RWPE2 (cell line): ENCODE results near the gene CPM.

Experiments
- ATAC-seq: fragments of 200-7000 bp; cut with Tn5 transposase; 3 replicates; pipeline ENCODE4 v1.9.1; 2021; ENCODE audit warnings: low read depth
- DNase-seq: peaks from one replicate; pipeline ENCODE4 v3.0.0-alpha.2; 2020; ENCODE audit warnings: low spot score
- H3K27ac ChIP-seq: fragments of 450-650 bp; 2 replicates; pipeline ENCODE4 v1.5.1; 2017; ENCODE audit warnings: mild to moderate bottlenecking; ENCODE audit not compliant: poor library complexity, severe bottlenecking
- H3K27me3 ChIP-seq: fragments of 250-450 bp; sonication (Bioruptor Pico); 2 replicates; pipeline ENCODE4 v1.5.1; 2021; ENCODE audit warnings: mild to moderate bottlenecking, moderate library complexity; ENCODE audit not compliant: insufficient read depth, poor library complexity, severe bottlenecking
- H3K36me3 ChIP-seq: fragments of 250-450 bp; sonication (Bioruptor Pico); 2 replicates; pipeline ENCODE4 v1.5.1; 2020; ENCODE audit warnings: low read depth, mild to moderate bottlenecking, moderate library complexity
- H3K4me1 ChIP-seq: fragments of 250-450 bp; sonication (Bioruptor Pico); 2 replicates; pipeline ENCODE4 v1.5.1; 2021; ENCODE audit warnings: mild to moderate bottlenecking, moderate library complexity; ENCODE audit not compliant: insufficient read depth, poor library complexity, severe bottlenecking
- H3K4me3 ChIP-seq: fragments of 250-450 bp; sonication (Bioruptor Pico); 2 replicates; pipeline ENCODE4 v1.5.1; 2021; ENCODE audit warnings: mild to moderate bottlenecking, moderate library complexity; ENCODE audit not compliant: severe bottlenecking
- H3K9me3 ChIP-seq: fragments of 250-450 bp; sonication (Bioruptor Pico); 2 replicates; pipeline ENCODE4 v1.5.1; 2021; ENCODE audit warnings: mild to moderate bottlenecking, moderate library complexity; ENCODE audit not compliant: severe bottlenecking
- TF ChIP-seq, protein P1 (sequence below): fragments of 450-650 bp; IDR thresholded peaks from one replicate; pipeline ENCODE4 v1.5.1; 2017; ENCODE audit warnings: mild to moderate bottlenecking, moderate library complexity; ENCODE audit not compliant: poor library complexity, severe bottlenecking

The CPM gene

DNA sequence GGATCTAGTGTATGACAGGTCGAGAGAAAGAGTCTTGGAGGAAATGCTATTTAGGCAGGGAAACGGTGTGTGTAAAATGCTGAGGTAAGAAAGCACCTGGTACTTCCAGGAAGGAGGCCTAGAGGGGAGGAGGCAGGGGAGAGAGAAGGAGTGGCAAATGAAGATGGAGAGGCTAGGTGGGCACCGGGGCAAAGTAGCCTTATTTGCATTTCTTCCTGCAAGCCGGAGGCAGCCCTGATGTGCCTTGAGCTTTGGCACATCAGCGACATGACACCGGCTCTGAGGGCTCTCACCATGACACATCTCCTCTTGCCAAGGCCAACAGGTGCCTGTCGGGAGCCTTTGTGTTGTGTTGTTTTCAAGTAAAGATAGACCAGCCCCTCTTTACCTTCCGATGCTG lies 61.6 kb downstream of the CPM start:
- ATAC-seq = no peak
- H3K27ac ChIP-seq = no peak overlapping the region
- no peaks in the 10 kb centered on the region for H3K4me1 ChIP-seq
- no peaks in the 10 kb centered on the region for H3K27me3 ChIP-seq
- DNase-seq = no peak
- no peaks in the 10 kb centered on the region for H3K36me3 ChIP-seq
- H3K4me3 ChIP-seq = no peak overlapping the region
- TF ChIP-seq, protein P1, sequence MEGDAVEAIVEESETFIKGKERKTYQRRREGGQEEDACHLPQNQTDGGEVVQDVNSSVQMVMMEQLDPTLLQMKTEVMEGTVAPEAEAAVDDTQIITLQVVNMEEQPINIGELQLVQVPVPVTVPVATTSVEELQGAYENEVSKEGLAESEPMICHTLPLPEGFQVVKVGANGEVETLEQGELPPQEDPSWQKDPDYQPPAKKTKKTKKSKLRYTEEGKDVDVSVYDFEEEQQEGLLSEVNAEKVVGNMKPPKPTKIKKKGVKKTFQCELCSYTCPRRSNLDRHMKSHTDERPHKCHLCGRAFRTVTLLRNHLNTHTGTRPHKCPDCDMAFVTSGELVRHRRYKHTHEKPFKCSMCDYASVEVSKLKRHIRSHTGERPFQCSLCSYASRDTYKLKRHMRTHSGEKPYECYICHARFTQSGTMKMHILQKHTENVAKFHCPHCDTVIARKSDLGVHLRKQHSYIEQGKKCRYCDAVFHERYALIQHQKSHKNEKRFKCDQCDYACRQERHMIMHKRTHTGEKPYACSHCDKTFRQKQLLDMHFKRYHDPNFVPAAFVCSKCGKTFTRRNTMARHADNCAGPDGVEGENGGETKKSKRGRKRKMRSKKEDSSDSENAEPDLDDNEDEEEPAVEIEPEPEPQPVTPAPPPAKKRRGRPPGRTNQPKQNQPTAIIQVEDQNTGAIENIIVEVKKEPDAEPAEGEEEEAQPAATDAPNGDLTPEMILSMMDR = no peak
- no peaks in the 10 kb centered on the region for H3K9me3 ChIP-seq

DNA sequence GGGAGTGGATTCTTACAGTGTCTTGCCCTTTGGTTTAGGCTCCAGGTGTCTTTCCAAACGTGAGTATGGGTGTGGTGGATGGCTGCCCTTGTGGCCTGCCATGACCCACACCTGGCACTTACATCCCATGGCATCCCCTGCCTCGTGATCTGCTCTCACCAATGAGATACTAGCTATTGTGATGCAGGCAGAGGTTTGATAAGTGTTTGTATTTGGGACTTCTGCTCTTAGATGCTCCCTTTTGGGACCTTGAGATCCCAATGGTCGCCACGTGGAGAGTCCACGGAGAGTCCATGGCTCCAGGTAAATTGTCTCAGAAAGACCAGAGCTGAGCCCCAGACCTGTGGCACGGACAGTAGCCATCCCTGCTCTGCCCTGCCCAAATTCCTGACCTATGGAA lies 62.5 kb downstream of the CPM start:
- Histone ChIP-seq H3K27ac (no peak overlapping the region), H3K27me3 (no peaks in the 10 kb centered on the region), H3K4me1 (no peaks in the 10 kb centered on the region), H3K9me3 (no peaks in the 10 kb centered on the region), H3K4me3 (no peak overlapping the region), H3K36me3 (no peaks in the 10 kb centered on the region)
- no peak for ATAC-seq
- TF ChIP-seq, protein P1 = no peak
- DNase-seq = no peak

DNA sequence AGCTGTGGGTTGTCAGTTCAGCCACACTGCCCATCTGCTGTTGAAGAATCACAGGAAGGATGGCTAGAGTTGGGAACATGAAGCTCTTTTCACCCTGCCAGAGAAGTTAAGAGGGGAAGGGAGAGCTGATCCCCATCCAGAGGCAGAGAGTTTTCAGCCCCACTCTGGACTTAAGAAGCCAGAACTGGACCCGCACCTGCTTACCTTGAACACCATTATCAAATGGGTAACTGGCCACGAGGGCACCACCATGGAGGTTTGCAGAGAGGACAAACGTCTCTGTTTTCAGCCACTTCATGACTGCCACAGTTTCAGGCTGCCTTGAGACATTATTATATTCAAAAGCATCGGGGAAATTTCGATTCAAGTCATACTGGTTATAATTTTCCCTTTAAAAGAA lies 63.0 kb downstream of the CPM start:
- Histone ChIP-seq H3K4me3 (no peak overlapping the region), H3K27me3 (no peaks in the 10 kb centered on the region), H3K9me3 (no peaks in the 10 kb centered on the region), H3K36me3 (no peaks in the 10 kb centered on the region), H3K4me1 (no peaks in the 10 kb centered on the region), H3K27ac (no peak overlapping the region)
- TF ChIP-seq, protein P1 = no peak
- DNase-seq = no peak
- ATAC-seq = no peak

DNA sequence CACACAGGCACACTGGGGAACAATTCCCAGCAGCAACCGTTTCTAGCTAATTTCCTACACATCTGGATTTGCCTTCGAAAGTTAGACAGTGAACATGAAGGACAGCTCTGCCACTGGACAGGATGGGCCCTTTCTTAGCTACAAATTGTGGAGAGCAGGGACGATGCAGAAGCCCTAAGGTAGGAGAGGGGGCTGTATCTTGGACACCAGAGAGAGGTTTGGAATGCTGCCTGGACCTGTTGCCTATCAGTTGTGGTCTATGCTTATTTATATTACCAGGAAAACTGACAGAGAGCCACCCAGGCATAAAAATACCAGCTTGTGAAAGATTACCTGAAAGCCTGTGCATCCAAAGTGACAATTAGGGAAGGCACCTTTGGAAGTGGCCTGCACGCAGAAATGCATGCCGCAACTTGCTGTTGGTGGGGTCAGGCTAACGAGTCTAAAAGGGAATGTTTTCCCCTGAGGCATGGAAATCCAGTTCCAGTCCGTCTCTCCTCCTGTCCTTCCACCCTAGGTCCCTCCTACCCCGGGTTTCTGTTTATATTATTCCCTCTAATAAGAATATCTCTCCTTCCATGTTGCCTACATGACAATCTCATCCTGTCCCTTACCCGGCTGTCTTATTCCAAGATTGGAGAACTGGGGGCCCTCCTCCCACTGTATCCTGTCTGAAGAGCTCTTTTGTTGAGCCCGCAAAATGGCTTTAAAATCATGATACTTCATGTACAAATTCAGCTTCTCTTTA lies 64.8 kb downstream of the CPM start:
- no peak overlapping the region for H3K27ac ChIP-seq
- no peaks in the 10 kb centered on the region for H3K4me1 ChIP-seq
- DNase-seq (no peak), ATAC-seq (no peak)
- no peaks in the 10 kb centered on the region for H3K36me3 ChIP-seq
- TF ChIP-seq, protein P1 = no peak
- H3K27me3 ChIP-seq = no peaks in the 10 kb centered on the region
- H3K4me3 ChIP-seq = no peak overlapping the region
- H3K9me3 ChIP-seq = no peaks in the 10 kb centered on the region

DNA sequence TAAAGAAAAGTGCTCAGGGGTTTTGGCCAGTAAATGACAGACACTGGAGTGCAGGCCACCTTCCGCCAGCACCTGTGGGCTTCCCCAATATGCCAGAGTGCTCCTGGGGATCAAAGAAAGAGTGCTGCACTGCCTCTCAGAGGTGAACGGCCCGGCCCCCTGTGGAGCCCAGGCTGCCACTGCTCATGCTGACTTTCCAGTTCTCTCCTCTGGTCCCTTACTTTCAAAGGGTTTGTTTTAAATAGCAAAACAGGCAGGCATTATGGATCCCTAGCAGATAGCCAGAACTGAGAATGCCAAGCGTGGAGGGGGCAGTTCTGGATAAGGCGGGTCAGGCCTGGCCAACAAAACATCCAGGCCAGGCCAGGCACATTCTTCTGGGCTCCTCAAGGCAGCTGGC lies 65.4 kb downstream of the CPM start:
- Histone ChIP-seq H3K4me3 (no peak overlapping the region), H3K4me1 (no peaks in the 10 kb centered on the region), H3K27ac (no peak overlapping the region), H3K9me3 (no peaks in the 10 kb centered on the region), H3K27me3 (no peaks in the 10 kb centered on the region), H3K36me3 (no peaks in the 10 kb centered on the region)
- TF ChIP-seq, protein P1 = no peak
- no peak for ATAC-seq
- DNase-seq = no peak
